ENCODE results near the gene RARRES2.
A peak's percentile ranks its signal among the peaks of the same experiment; 100 is the strongest.

Gene RARRES2

DNA sequence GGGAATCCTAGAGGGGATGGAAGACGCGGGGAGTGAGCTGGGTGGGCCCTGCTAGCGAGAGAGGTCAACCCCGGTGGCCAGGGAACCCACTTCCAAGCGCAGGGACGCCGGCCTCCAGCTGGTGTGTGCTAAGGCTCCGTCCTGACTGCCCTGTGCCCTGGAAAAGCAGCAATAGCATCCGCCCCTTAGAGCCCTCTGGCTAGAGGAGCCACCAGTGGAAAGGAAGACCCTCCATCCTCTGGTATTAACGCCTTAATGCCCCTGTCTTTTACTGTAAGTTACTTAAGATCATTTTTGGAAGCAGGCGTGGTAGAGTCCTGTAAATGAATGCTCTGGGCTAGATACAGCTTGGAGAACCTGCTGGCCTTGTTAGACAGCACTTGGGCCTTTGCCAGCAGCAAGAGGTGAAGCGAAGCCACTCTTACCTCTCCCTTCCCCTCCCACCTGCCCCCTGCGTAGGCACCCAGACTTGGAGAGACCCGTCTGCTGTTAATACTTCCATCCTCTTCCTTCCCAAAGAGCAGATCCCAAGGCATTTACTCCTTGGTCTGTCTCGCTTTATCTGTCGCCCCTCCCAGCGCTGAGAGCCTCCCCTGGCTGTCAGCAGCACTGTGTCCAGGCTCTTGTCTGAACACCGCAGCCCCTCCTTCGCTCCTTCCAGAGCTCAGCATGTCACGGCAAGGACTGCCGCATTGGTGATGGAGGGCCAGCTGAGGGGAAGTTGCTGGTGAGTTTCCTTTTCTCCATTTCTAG lies 31.8 kb upstream of the RARRES2 start:
- H3K27me3 ChIP-seq (ENCODE audit: insufficient read depth, poor library complexity, severe bottlenecking) = no peaks in the 10 kb centered on the region
- H3K27ac ChIP-seq (replicated peaks) = peak overlapping the region; percentile 30; the same call in 1 of the 2 replicates
- DNase-seq (ENCODE audit: low read depth in 1 of 2, low spot score in 1 of 2) = no peak
- TF ChIP-seq GABPA (IDR thresholded peaks at IDR 0.05; ENCODE audit: low read depth) (no peak), POLR2AphosphoS5 (IDR thresholded peaks at IDR 0.05; ENCODE audit: low read depth) (peak; percentile 5; the same call in 1 of the 2 replicates)
- TF ChIP-seq, protein P1, sequence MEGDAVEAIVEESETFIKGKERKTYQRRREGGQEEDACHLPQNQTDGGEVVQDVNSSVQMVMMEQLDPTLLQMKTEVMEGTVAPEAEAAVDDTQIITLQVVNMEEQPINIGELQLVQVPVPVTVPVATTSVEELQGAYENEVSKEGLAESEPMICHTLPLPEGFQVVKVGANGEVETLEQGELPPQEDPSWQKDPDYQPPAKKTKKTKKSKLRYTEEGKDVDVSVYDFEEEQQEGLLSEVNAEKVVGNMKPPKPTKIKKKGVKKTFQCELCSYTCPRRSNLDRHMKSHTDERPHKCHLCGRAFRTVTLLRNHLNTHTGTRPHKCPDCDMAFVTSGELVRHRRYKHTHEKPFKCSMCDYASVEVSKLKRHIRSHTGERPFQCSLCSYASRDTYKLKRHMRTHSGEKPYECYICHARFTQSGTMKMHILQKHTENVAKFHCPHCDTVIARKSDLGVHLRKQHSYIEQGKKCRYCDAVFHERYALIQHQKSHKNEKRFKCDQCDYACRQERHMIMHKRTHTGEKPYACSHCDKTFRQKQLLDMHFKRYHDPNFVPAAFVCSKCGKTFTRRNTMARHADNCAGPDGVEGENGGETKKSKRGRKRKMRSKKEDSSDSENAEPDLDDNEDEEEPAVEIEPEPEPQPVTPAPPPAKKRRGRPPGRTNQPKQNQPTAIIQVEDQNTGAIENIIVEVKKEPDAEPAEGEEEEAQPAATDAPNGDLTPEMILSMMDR (IDR thresholded peaks at IDR 0.05; ENCODE audit: insufficient read depth, low read length) = no peak
- no peak overlapping the region for H3K4me3 ChIP-seq (replicated peaks; ENCODE audit: insufficient read depth, low read length)

DNA sequence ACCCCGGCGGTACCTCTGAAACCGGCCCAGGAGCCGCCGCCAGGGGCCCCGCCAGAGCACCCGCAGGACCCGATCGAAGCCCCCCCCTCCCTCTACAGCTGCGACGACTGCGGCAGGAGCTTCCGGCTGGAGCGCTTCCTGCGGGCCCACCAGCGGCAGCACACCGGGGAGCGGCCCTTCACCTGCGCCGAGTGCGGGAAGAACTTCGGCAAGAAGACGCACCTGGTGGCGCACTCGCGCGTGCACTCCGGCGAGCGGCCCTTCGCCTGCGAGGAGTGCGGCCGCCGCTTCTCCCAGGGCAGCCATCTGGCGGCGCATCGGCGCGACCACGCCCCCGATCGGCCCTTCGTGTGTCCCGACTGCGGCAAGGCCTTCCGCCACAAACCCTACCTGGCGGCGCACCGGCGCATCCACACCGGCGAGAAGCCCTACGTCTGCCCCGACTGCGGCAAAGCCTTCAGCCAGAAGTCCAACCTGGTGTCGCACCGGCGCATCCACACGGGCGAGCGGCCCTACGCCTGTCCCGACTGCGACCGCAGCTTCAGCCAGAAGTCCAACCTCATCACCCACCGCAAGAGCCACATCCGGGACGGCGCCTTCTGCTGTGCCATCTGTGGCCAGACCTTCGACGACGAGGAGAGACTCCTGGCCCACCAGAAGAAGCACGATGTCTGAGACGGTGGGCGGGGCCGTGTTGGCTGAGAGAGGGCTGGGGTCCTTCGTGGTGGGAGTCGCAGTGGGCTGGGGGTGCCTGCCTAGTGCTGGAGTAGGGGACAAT lies 31.0 kb upstream of the RARRES2 start:
- no peak overlapping the region for H3K4me3 ChIP-seq (replicated peaks; ENCODE audit: insufficient read depth, low read length)
- TF ChIP-seq, protein P2, sequence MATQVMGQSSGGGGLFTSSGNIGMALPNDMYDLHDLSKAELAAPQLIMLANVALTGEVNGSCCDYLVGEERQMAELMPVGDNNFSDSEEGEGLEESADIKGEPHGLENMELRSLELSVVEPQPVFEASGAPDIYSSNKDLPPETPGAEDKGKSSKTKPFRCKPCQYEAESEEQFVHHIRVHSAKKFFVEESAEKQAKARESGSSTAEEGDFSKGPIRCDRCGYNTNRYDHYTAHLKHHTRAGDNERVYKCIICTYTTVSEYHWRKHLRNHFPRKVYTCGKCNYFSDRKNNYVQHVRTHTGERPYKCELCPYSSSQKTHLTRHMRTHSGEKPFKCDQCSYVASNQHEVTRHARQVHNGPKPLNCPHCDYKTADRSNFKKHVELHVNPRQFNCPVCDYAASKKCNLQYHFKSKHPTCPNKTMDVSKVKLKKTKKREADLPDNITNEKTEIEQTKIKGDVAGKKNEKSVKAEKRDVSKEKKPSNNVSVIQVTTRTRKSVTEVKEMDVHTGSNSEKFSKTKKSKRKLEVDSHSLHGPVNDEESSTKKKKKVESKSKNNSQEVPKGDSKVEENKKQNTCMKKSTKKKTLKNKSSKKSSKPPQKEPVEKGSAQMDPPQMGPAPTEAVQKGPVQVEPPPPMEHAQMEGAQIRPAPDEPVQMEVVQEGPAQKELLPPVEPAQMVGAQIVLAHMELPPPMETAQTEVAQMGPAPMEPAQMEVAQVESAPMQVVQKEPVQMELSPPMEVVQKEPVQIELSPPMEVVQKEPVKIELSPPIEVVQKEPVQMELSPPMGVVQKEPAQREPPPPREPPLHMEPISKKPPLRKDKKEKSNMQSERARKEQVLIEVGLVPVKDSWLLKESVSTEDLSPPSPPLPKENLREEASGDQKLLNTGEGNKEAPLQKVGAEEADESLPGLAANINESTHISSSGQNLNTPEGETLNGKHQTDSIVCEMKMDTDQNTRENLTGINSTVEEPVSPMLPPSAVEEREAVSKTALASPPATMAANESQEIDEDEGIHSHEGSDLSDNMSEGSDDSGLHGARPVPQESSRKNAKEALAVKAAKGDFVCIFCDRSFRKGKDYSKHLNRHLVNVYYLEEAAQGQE (IDR thresholded peaks at IDR 0.05; ENCODE audit: insufficient replicate concordance, low read depth) = no peak
- peak; percentile 94 for TF ChIP-seq POLR2AphosphoS5 (IDR thresholded peaks at IDR 0.05; ENCODE audit: low read depth)
- no peak for DNase-seq (ENCODE audit: low read depth in 1 of 2, low spot score in 1 of 2)
- H3K27me3 ChIP-seq (ENCODE audit: insufficient read depth, poor library complexity, severe bottlenecking) = no peaks in the 10 kb centered on the region
- H3K27ac ChIP-seq (replicated peaks) = peak overlapping the region; percentile 30; the same call in 1 of the 2 replicates

DNA sequence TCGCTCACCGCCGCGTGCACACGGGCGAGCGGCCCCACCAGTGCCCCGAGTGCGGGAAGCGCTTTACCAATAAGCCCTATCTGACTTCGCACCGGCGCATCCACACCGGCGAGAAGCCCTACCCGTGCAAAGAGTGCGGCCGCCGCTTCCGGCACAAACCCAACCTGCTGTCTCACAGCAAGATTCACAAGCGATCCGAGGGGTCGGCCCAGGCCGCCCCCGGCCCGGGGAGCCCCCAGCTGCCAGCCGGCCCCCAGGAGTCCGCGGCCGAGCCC lies 30.5 kb upstream of the RARRES2 start:
- no peak for DNase-seq (ENCODE audit: low read depth in 1 of 2, low spot score in 1 of 2)
- Histone ChIP-seq H3K27ac (replicated peaks) (no peak overlapping the region), H3K27me3 (ENCODE audit: insufficient read depth, poor library complexity, severe bottlenecking) (no peaks in the 10 kb centered on the region), H3K4me3 (replicated peaks; ENCODE audit: insufficient read depth, low read length) (no peak overlapping the region)
- TF ChIP-seq GABPA (IDR thresholded peaks at IDR 0.05; ENCODE audit: low read depth) = no peak
- TF ChIP-seq SPI1 (IDR thresholded peaks at IDR 0.05; ENCODE audit: borderline replicate concordance, low read depth) = no peak
- TF ChIP-seq, protein P1 (IDR thresholded peaks at IDR 0.05; ENCODE audit: insufficient read depth, low read length) = no peak
- TF ChIP-seq, protein P2 (IDR thresholded peaks at IDR 0.05; ENCODE audit: insufficient replicate concordance, low read depth) = no peak

GRCh38 chr7:150371131-150371995 lies 29.9 kb upstream of the RARRES2 start:
- H3K27ac ChIP-seq (replicated peaks) = peak overlapping the region; percentile 100
- TF ChIP-seq SPI1 (IDR thresholded peaks at IDR 0.05; ENCODE audit: borderline replicate concordance, low read depth) (no peak), GABPA (IDR thresholded peaks at IDR 0.05; ENCODE audit: low read depth) (no peak), POLR2AphosphoS5 (IDR thresholded peaks at IDR 0.05; ENCODE audit: low read depth) (no peak; the same call in 1 of the 2 replicates)
- TF ChIP-seq, protein P2 (IDR thresholded peaks at IDR 0.05; ENCODE audit: insufficient replicate concordance, low read depth) = no peak
- TF ChIP-seq, protein P1 (IDR thresholded peaks at IDR 0.05; ENCODE audit: insufficient read depth, low read length) = no peak

More at GRCh38 chr7:150371131-150371995, 29.9 kb upstream of the RARRES2 start:
- Histone ChIP-seq H3K4me3 (replicated peaks; ENCODE audit: insufficient read depth, low read length) (no peak overlapping the region), H3K27me3 (ENCODE audit: insufficient read depth, poor library complexity, severe bottlenecking) (no peaks in the 10 kb centered on the region)
- no peak for DNase-seq (ENCODE audit: low read depth in 1 of 2, low spot score in 1 of 2)

All from HL-60 (cell line).